NOMO-1 (cell line): ENCODE results near the gene REX1BD.
A peak's percentile ranks its signal among the peaks of the same experiment; 100 is the strongest.
"Not testable (repeated sequence)": the region's sequence is repeated elsewhere in the genome, so short reads cannot be mapped to it uniquely, and the experiment has no call there.

Experiments
- DNase-seq, 2 experiments: peaks; one replicate each; lab custom pipeline; 2025; ENCODE audit not compliant: unreplicated experiment in 2 of 2; lab: John Stamatoyannopoulos, UW

REX1BD gene

DNA sequence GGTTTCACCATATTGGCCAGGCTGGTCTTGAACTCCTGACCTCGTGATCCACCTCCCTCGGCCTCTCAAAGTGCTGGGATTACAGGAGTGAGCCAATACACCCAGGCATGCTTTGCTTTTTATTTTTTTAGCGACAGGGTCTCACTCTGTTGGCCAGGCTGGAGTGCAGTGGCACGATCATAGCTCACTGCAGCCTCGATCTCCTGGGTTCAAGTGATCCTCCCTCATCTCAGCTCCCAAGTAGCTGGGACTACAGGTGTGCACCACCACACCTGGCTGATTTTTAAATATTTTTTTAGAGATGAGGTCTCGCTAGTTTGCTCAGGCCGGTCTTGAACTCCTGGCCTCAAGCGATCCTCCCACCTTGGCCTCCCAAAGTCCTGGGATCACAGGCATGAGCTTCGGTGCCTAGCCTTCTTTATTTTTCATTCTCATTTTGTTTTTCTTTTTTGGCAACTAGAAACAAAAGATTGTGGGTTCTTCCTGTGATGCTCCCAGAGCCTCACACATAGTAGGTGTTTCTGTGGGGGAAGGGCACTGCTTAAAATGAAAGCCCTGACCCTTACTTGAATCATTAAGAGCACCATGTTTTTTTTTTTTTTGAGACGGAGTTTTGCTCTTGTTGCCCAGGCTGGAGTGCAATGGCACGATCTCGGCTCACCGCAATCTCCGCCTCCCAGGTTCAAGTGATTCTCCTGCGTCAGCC lies 12.2 kb downstream of the REX1BD start:
- DNase-seq: not testable (repeated sequence)

DNA sequence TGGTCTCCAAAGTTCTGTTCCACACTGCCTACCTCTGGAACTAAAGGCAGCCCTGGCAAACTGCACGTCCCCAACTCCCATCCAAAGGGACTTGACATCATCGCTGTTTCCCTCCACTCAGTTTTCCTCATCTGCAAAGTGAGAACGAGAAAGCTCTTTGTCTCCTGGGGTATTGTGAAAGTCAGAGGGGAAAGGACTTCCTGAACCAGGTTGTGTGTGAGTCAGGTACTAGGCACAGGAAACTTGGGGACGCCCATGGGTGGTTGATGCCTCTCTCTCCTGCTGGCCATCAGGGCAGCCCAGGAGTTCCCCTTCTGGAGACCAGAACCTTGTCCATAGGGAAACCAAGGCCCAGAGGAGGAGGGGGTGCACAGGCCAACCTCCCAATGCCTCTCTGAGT lies 13.3 kb downstream of the REX1BD start:
- DNase-seq: no peak

DNA sequence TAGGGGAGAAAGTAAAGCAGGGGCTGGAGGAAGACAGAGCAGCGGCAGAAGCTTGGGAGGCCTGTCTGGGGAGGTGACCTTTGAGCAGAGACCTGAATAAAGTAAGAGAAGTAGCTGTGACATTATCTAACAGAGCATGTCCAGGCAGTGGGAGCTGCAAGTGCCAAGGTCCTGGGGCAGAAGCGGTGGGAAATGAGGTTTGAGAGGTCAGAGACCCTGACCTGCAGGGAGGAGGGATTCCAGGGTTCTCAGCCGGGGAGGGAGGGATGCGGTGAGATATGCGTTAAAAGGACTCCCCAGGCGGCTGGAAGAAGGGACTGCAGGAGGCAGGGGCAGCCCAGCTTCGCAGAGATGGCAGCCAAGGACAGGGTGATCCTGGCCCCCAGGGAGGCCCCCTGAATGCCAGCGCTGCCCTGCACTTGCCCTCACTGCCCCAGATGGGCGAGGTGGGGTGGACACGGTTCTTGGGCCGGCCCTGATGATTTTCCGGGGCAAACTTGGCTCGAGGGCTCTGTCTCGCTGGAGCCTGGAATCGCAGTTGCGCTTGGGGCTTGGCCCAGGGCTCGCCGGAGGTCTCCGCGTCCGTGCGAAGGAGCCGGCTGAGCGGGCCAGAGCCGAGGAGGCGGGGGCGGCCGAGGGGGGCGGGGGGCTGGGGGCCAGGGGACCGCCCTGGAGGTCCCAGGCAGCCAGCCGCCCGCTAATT lies 14.8 kb downstream of the REX1BD start:
- DNase-seq: peak; percentile 13 to 15

DNA sequence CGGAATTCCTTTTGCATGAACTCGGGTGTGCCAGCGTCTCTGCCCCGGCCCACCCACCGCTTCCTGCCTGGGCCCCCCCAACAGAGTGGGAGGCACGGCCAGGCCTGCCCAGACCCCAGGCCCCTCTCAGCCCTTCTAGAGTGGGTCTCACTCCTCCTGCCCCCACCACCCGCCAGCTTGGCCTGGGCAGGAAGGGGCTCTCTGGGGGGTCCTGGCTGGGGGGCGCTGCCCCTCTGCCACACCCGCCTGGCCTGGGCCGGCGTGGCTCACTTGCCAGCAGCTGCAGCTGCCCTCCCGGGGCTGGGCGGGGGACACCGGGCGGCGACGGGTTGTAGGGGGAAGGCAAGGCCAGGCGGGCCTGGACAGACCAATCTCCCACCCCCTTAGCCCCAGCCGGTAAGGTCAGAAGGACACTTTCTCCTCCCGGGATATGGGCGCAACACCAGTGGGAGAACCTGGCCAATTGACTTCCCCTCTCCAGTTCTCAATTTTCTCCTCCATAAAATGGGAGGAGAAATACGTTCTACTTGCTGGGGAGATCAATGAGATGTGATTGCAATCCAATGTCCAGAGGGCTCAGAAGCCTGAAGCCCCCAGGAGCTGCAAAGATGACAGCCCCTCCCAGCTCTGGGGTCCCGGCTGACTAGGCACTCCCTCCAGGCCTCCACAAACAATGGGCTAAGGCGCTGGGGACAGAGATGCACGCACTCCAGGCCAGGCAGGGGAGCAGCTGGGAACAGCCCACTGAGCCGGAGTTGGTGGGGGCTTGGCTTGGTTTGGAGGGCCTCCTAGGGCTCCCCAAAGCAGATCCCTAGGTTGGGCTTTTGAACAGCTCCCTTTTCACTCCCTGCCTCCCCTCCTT lies 15.6 kb downstream of the REX1BD start:
- no peak for DNase-seq

DNA sequence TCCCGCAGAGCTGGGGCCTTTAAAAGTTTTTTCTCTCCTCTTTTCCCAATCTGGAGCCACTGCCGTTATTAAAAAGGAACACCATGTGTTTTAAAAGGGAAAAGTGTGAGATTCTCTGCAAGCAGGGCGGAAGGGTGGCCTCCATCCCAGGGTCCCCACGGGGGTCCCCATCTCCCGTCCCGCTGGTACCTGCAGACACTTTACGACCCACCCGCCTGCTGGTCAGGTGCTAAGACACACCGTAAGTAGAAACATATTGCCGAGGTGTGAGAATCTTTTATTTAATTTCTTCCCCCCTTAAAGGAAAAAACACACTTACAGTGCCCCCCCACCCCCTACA lies 16.2 kb downstream of the REX1BD start:
- no peak for DNase-seq

DNA sequence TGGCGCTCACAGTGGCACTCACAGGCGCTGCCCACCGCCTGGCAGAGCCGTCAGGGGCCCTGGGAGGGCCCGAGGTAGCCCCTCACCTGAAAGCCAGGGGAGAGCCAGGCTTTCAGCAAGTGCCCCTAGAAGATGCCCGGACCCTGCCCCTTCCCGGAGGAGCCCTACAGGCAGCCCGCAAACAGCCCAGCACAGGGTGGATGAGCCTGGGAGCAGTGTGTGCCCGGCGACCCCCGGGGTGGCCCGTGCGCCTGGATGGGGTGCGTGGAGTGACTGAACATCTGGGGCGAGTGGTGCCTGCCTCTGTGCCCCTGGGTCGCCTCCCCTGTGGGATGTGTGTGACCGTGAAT lies 16.6 kb downstream of the REX1BD start:
- DNase-seq: no peak

DNA sequence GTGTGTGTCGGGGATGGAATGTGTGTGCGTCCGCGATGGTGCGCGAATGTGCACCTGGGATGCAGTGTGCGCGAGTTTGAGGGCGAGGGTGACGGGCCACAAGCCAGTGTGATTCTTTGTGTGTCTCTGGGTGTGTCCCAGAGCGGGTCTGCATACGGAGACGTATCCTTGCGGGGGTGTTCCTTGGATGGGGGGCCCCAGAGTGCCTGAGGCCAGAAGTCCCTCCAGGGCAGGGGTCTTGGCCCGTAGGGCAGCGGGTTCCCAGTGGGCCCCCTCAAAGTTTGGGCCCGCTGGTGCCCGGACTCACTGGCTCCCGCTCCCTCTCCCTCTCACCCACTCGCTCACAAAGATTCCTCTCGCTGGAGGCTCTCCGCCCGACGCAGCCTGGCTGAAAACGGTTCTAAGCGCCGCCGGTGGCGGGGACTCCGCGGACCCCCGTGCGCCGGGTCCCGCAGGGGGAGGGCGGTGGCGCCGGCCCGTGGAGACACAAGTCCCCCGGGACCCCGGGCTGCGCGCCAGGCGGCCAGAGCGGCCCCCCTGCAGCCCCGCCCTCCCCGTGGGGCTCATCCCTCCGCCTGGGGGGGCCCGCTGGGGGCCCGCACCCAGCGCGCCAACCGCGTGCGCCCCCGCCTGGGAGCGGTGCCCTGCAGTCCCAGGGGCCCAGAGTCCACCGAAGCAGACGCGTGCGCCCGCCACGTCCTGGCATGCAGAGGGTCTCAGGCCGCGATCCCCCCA lies 17.1 kb downstream of the REX1BD start:
- DNase-seq: no peak

DNA sequence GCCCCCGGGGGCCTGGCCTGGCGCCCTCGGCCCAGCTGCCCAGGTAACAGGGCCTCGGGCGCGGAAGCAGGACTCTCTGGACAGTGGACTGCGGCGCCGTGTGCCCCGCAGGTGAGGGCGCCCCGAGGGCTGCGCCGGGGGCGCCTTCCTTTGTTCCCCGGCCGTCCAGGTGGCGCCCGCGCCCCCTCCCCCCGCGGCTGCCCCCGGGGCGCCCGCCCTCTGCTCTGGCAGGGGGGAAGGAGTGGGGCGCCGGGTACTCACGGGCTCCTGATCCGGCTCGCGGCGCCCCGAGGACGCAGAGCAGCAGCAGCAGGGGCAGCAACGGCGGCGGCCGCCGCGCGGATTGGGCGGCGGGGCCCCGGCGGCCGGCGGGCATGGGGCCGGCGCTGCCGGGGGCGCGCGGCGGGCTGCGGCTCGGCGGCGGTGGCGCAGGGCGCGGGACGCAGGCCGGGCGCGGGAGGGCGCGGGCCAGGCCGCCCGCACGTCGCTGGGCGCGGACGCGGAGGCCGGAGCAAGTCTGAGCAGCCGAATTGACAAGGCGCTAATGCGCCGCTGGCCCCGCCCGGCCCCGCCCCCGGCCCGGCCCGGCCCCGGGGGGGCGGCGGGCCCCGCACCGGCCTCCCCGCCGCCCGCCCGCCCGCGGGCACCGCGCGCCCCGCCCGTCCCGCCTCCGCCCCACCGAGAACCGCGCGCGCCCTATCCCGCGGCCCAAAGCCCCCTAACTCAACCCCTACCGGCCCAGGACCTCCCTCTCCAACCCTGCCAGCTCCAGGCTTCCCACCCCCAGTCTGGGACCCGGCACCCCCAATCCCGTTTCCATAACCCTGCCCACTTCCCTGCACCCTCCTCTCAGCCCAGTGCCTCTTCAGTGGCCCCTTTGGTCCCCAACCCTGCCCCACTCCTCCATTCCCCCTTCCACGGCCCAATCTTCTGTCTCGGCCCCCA lies 18.0 kb downstream of the REX1BD start, which contains the start of gene CRLF1:
TSS of gene CRLF1 (minus strand) at position 519 of the 945 bp plus-strand sequence. CDS start at position 376, 143 bp downstream.
- DNase-seq: no peak

DNA sequence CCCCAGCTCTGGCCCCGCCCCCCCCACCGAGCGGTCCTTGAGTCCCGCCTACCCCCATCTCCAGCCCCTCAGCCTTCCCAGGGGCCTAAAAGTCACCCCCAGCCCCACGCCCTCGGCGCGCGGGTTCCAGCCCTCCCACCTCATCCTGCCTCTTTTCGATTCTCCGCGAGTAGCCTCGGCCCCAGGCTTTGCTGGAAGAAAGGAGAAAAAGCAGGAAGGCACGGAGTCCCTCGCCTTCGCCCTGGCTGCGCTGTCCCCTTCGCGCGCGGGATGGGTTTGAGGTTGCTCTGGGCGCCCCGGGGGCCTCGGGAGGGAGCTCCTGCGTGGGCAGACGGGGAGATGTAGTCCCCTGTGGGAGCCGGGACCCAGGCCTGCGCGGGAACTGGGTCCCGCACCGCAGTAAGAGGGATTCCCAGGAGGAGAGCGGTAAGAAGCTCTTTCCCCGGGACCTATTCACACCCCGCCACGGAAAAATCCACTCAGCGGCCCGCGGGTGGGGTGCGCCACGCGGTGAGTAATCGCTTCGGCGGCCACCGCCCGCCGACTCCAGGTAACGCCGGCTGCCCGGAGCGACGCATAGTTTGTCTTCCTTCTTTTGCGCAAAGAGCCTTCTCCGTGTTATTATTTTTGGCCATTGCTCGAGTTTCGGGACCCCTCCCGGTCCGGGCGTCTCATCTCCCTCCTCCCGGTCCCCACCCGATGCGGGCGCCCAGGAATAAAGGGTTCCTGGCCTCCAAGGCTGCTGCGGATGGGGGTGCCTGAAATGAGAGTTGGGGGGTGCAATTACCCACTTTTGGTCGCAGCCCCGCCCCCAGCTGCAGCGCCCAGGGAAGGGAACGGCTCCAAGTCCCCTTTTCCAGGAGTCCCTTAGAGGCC lies 18.9 kb downstream of the REX1BD start:
- no peak for DNase-seq

DNA sequence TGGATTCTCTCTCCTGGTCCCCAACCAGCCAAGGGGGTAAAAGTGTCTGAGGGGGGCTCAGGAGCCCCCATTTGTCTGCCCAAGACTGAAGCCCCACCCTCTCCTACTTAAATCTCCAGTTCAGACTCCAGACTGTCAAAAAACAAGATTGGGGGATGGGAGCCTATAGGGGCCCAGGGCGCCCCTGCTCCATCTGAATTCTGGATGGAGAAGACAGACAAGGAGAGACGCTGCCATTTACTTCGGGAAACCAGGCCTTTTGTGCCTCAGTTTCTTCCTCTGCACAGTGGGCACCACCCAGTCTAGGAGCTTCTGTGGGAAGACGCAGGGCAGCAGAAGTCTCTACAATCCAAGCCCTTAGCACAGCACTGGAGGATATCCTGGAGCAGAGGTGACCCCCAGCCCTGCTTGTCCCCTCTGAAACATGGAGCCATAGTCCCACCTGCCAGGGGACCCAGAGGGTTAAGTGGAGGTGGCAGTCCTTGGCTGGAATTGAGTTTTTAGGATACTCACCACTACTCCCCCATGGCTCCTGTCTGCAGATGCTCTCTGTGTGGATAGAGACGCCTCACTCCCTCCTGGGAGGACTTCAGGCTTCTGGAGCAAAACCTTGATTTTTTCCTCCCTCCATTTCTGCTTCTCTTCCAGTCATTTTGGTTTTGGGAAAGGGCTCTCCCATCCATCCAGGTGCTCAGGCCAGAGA lies 19.7 kb downstream of the REX1BD start:
- DNase-seq: no peak

DNA sequence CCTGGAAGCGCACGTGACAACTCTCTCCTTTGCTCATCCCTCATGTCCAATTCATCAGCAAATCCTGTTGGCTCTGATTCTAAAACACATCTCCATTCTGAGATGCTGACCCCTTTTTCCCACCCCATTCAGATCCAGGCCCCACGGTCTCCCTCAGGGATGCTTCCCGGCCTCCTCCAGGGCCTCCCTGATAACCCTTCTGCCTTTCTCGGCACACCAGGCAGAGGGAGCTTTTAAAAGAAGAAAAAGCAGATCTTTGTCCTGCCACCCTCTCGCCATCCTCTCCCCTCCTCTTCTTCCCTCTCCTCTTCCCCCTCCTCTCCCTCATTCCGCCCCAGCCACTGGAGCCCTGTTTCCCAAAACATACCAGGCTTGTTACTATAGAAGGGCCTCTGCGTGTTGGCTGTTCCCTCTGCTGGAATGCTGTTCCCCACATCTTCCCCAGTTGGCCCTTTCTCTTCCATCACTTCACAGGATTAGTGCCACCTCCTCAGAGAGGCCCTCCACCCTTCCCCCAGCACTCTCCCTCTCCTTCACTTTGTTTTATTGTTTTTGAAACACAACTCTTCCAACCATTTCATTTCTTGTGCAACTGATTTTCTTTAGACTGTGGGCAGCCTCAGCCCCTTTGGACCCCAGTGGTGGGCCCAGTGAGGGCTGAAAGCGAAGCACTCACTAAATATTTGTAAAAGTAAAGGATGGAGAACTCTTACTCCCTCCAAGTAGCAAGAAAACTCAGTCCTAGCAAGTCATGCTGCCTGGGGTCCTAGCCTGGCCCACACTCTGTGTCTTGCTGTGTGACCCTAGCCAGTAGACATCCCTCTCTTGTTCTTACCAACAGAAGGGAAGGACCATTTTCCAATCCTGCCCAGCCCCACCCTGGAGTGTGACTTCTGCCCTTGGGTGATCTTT lies 20.5 kb downstream of the REX1BD start:
- no peak for DNase-seq

DNA sequence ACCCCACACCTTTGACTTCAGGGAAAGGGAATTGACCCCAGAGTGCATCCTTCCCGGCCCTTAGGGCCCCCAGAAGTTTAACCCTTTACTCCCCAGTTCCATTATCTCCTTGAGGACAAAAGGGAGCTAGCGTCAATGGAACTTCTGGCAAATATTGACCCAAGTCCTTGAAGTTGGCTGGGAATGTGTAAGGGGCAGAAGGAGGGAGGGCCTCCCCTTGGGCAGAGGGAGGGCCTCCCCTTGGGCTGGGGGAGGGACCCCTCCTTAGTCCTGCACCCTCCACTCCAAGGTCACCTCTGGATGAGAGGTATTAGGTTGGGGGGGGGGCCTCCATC lies 21.1 kb downstream of the REX1BD start:
- DNase-seq: no peak

DNA sequence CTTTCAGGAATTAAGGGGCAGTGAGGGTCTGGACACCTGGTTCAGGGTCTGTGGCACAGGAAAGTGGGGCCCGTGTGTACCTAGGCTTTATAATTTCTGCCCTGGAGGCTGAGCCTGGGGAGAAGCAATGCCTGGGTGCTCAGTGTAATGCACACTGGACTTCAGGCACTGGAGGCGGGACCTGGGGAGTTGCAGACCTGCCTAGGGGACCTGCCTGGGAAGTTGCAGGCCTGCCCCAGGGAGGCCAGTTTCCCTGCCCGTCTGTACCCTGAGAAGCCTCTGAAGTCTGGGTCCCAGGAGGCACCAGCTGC lies 21.6 kb downstream of the REX1BD start:
- no peak for DNase-seq

DNA sequence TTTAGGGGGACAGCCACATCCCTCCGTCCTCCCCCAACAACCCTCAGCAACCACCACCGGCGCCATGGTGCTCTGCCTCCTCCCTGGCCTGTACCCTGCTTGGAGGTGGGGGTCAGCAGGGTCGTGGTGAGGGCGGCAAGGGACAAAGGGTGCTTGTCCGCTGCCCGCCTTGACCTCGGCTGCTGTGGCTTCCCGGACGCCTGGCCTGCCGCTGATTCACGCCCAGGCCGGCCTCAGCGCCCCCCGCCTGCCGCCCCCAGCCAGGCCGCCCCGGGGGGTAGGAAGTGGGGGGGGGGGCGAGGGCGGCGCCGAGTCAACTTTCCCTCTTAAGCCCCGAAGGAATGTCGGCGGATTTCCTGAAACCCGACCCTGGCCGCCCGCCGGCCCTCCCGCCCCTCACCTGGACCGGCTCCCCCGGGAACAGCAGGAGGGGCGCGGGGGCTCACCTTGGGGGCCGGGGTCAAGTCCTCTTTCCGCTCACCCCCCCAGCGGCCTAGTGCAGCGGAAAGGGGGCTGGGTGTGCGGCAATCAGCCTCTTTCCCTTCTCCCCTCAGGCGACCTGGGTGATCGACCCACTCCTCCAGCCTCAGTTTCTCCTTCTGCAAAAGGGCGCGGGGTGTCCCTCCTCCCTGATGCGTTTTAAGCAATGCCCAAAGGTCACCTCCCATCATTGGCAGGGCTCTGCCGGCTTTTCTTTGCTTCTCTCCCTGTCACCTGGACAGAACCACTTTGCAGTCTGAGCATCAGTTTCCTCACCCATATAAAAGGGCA lies 22.1 kb downstream of the REX1BD start:
- DNase-seq: no peak

DNA sequence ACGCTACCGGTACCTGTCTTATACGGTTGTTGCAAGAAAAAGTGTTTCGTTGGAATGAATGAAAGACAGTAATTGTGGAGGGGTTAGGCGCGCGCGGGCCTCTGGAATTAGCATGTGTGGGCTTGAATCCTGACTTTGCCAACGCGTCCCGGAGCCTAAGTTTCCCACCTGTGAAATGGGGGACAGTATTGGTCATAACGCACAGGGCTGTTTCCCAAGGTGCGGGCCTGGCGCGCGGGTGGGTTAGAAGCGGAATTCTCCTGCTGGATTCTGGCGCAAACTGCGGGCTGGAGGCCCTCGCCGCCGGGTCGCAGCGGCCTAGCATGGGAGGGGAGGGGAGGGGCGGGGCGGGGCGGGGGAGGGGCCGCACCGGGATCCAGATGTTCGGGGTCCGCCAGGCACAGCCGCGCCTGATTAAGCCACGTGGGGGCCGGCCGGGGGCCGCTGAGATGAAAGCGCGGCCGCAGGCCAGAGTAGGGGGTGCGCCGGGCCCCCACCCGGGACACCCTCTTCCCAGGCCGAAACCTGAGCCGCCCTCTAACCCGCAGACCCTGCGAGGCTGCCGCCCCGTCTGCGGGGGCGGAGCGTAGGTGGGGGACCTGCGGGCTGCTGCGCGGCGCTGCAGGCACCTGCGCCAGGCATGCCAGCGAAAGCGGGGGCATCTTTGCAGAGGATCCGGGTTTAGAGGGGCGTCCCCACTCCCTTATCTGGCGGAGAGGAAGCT lies 22.9 kb downstream of the REX1BD start:
- DNase-seq: no peak

DNA sequence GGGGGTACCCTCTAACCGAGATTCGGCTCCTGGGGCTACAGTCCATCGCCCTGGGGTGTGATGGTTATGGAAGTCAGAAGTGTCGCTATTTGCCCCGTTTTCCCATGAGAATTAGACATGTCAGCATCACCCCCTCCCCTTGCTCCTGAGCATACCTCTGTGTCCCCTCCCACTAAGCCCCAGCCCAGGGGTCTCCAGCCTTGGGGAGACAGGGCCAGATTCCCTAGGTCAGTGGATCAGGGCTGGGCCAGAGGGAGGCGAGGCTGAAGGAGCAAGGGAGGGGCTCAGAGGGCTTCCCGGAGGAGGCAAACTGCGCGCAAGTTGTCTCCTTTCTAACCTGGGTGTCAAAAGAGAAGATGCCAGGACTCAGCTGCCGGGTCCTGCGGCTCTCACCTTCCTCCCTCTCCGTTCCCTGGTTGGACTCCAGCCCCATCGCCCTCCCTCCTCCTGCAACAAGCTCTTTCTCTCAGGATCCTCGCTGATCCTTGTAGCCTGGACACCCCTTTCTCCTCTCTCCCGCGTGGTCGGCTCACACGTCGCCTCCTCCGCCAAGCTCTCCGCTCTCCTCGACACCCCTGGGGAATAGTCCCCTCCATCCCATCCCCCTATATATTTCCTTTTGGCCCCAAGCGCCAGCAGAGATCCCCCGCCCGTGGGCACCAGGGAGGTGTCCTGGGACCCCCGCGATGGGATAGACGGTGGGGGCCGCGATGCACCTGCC lies 23.6 kb downstream of the REX1BD start:
- DNase-seq: no peak
